Peyer's patch (tissue), 4 donors: ENCODE measurements around the gene IFNA4. TPM values are rescaled to one million over a fixed set of nuclear protein-coding genes. Genes with fewer than 3 reads are reported as not detected.

Source experiments
- DNase-seq, 3 donors: peaks; one replicate each; pipeline ENCODE4 v3.0.0-alpha.2; 2017 to 2019
- H3K27ac ChIP-seq, 4 donors: fragments of 200-600 bp; sonication (generic); one replicate each; pipeline ENCODE4 v1.5.1; 2016 to 2019
- H3K27me3 ChIP-seq, 2 donors: fragments of 200-600 bp; sonication (generic); one replicate each; pipeline ENCODE4 v1.5.1; 2019
- H3K36me3 ChIP-seq, 3 donors: fragments of 200-600 bp; sonication (generic); one replicate each; pipeline ENCODE4 v1.5.1; 2016 to 2019
- H3K4me1 ChIP-seq, 4 donors: fragments of 200-600 bp; sonication (generic); one replicate each; pipeline ENCODE4 v1.5.1; 2016 to 2019
- H3K4me3 ChIP-seq, 4 donors: fragments of 200-600 bp; sonication (generic); 1 replicate in 3 of 4; 2 replicates in 1 of 4; pipeline ENCODE4 v1.5.1; 2016 to 2019; ENCODE audit warnings: mild to moderate bottlenecking in 1 of 4
- H3K9me3 ChIP-seq, 4 donors: fragments of 200-600 bp; sonication (generic); one replicate each; pipeline ENCODE4 v1.5.1; 2016 to 2019; ENCODE audit warnings: mild to moderate bottlenecking in 1 of 4
- CTCF ChIP-seq, 6 experiments: fragments of 450-650 bp in 4 of 6; fragments of 200-600 bp in 2 of 6; sonication (generic) in 1 of 6; IDR thresholded peaks; one replicate each; pipeline ENCODE4 v1.5.1; 2017 to 2019; ENCODE audit warnings: antibody characterized with exemption in 6 of 6, mild to moderate bottlenecking in 3 of 6, moderate library complexity in 1 of 6
- POLR2A ChIP-seq, 2 donors: fragments of 450-650 bp; IDR thresholded peaks; one replicate each; pipeline ENCODE4 v1.5.1; 2017; ENCODE audit warnings: antibody characterized with exemption in 2 of 2, mild to moderate bottlenecking in 2 of 2, moderate library complexity in 2 of 2
- small RNA-seq, 2 donors: library from RNA; depleted of rRNA; stranded (forward); fragments of <200 nt; gene quantifications; one replicate each; pipeline ENCODE3, GENCODE V24; 2016
- total RNA-seq, 4 donors: library from RNA; depleted of rRNA; stranded (reverse); fragments of >200 nt; gene quantifications; one replicate each; pipeline ENCODE4 v1.1.0, GENCODE V29; 2016

The IFNA4 gene
- total RNA-seq, 4 donors from 2014 or later: not detected

DNA sequence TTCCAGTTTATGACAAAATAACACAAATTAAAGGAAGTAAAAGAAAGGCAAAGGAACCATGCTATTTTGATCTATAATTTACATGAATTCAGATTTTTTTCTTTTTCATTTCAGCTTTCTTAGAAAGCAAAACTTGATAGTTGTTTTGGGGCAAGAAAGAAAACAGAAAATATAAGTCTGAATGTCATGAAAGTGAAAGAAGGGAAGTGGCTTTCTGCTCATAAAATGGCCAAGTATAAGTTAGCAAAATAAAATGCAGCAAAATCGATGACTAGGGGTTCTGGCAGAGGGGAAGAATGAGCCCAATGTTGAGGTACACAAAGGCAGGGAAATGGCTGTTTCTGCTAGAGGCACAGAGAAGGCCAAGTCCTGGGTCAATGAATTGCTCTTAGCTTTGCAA lies 42.8 kb downstream of the IFNA4 start:
- H3K36me3 ChIP-seq: no peaks in the 10 kb centered on the region
- TF ChIP-seq POLR2A (IDR thresholded peaks at IDR 0.05) (no peak), CTCF (IDR thresholded peaks at IDR 0.05) (no peak)
- no peaks in the 10 kb centered on the region for H3K27me3 ChIP-seq
- DNase-seq: no peak
- H3K27ac ChIP-seq: no peak overlapping the region
- no peaks in the 10 kb centered on the region for H3K9me3 ChIP-seq
- H3K4me1 ChIP-seq: no peaks in the 10 kb centered on the region
- no peak overlapping the region for H3K4me3 ChIP-seq

DNA sequence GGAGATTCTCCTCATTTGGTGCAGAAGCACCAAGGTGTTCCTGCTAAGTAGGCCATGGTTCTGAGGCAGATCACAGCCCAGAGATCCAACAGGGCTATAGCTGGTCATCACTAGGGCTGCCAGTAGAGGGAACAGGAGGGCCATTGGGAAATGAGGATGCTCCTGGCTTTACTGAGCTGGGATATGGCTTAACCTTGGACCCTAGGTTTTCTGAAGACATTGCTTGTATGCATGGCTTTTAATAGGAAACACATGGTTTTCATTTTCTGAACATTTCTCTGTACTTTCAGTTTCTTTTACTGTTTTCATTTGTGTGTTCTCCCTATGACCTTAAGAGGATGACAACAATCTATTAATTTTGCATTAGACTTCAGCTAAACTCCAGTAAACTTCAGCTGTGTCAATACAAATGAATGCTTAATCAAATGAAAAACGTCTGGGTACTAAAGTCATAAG lies 45.9 kb downstream of the IFNA4 start, which contains the start of gene IFNW1:
Gene IFNW1 (minus strand): TSS at position 406 of the 456 bp plus-strand sequence. CDS start 262 bp downstream, at position 144.
- no peak within 1 kb of the TSS for H3K4me3 ChIP-seq
- no peaks in the 10 kb centered on the region for H3K27me3 ChIP-seq
- TF ChIP-seq CTCF (IDR thresholded peaks at IDR 0.05) (no peak), POLR2A (IDR thresholded peaks at IDR 0.05) (no peak)

GRCh38 chr9:21137020-21137419 lies 50.4 kb downstream of the IFNA4 start:
- no peaks in the 10 kb centered on the region for H3K4me1 ChIP-seq
- H3K4me3 ChIP-seq: no peak overlapping the region
- H3K27me3 ChIP-seq: no peaks in the 10 kb centered on the region
- H3K36me3 ChIP-seq: no peaks in the 10 kb centered on the region
- no peak for DNase-seq
- no peaks in the 10 kb centered on the region for H3K9me3 ChIP-seq
- H3K27ac ChIP-seq: no peak overlapping the region
- no peak for TF ChIP-seq CTCF (IDR thresholded peaks at IDR 0.05)

More for the DNA sequence above, 45.9 kb downstream of the IFNA4 start, which contains the start of gene IFNW1:
- no peaks in the 10 kb centered on the region for H3K36me3 ChIP-seq
- H3K9me3 ChIP-seq: no peaks in the 10 kb centered on the region
- no peaks in the 10 kb centered on the region for H3K4me1 ChIP-seq
- no peak within 1 kb of the TSS for H3K27ac ChIP-seq
- DNase-seq: no peak

Small RNAs within 50 kb of the gene (small RNA-seq; reads per million reads assigned to genes)
- 0 reads per million in 2 donors for gene RF00019

Other genes starting within 250 kb of the IFNA4 start
- gene HACD4, start 155.9 kb downstream of the IFNA4 start, total RNA-seq: 1 to 10 TPM; 1.2 to 8.3 (median 2.0) TPM
- gene IFNB1, start 109.6 kb downstream of the IFNA4 start, total RNA-seq: not detected
- not detected for gene IFNW1, start 45.8 kb downstream of the IFNA4 start, total RNA-seq
- not detected for gene IFNA21, start 20.9 kb downstream of the IFNA4 start, total RNA-seq
- not detected for gene IFNA7, start 14.6 kb upstream of the IFNA4 start, total RNA-seq
- not detected for gene IFNA10, start 19.6 kb upstream of the IFNA4 start, total RNA-seq
- not detected for gene IFNA16, start 29.7 kb upstream of the IFNA4 start, total RNA-seq
- not detected for gene IFNA17, start 40.6 kb upstream of the IFNA4 start, total RNA-seq
- gene IFNA14, start 52.4 kb upstream of the IFNA4 start, total RNA-seq: not detected
- gene IFNA5, start 117.7 kb upstream of the IFNA4 start, total RNA-seq: 1 to 10 TPM in 1 of 4 donors, not detected in 3; 1.4 TPM
- gene KLHL9, start 147.8 kb upstream of the IFNA4 start, total RNA-seq: 10 to 100 TPM; 16.3 to 23.1 (median 18.5) TPM
- not detected for gene IFNA6, start 163.3 kb upstream of the IFNA4 start, total RNA-seq
- gene IFNA13, start 180.5 kb upstream of the IFNA4 start, total RNA-seq: not detected
- gene IFNA2, start 197.8 kb upstream of the IFNA4 start, total RNA-seq: not detected
- not detected for gene IFNA8, start 221.5 kb upstream of the IFNA4 start, total RNA-seq